ENCODE data around the gene EFNA3.

- no peak for TF ChIP-seq EZH2 (IDR thresholded peaks at IDR 0.05; ENCODE audit: insufficient read depth, poor library complexity, severe bottlenecking)
- TF ChIP-seq EZH2phosphoT487 (IDR thresholded peaks at IDR 0.05; ENCODE audit: insufficient read depth, low read depth): no peak
These were observed 27.0 kb downstream of the EFNA3 start for GRCh38 chr1:155105604-155106011.

Data from GM23248 (cell line).